SK-N-SH treated with all-trans-retinoic acid at 6 μM for 48 hours (cell line): ENCODE data around the gene IMMP2L.

Experiments
- ATAC-seq: fragments of 200-7000 bp; cut with Tn5 transposase; 3 replicates; pipeline ENCODE4 v1.9.1; 2020; ENCODE audit warnings: mild to moderate bottlenecking, moderate library complexity
- ARNTL ChIP-seq: fragments of 450-650 bp; formaldehyde crosslinking; IDR thresholded peaks from 2 replicates; pipeline ENCODE4 v1.5.0; 2020; ENCODE audit warnings: low read depth, mild to moderate bottlenecking, moderate library complexity, borderline replicate concordance
- BACH2 ChIP-seq: fragments of 250-450 bp; sonication (Bioruptor Pico); IDR thresholded peaks from 2 replicates; pipeline ENCODE4 v1.9.0; 2021; ENCODE audit warnings: mild to moderate bottlenecking, borderline replicate concordance
- CSDC2 ChIP-seq: fragments of 250-450 bp; sonication (Bioruptor Pico); IDR thresholded peaks from 2 replicates; pipeline ENCODE4 v1.5.0; 2020; ENCODE audit warnings: mild to moderate bottlenecking, moderate library complexity
- CSRNP3 ChIP-seq: fragments of 250-450 bp; sonication (Bioruptor Pico); IDR thresholded peaks from 2 replicates; pipeline ENCODE4 v1.5.1; 2021; ENCODE audit warnings: mild to moderate bottlenecking, moderate library complexity
- ESRRG ChIP-seq: fragments of 250-450 bp; sonication (Bioruptor Pico); IDR thresholded peaks from 2 replicates; pipeline ENCODE4 v1.6.1; 2021; ENCODE audit warnings: mild to moderate bottlenecking
- GLIS3 ChIP-seq: fragments of 250-450 bp; sonication (Bioruptor Pico); IDR thresholded peaks from 2 replicates; pipeline ENCODE4 v1.5.0; 2020; ENCODE audit warnings: mild to moderate bottlenecking, moderate library complexity
- ISL1 ChIP-seq: fragments of 250-450 bp; sonication (Bioruptor Pico); IDR thresholded peaks from 2 replicates; pipeline ENCODE4 v2.1.2; 2022; ENCODE audit warnings: mild to moderate bottlenecking, moderate library complexity
- OSR1 ChIP-seq: fragments of 250-450 bp; sonication (Bioruptor Pico); IDR thresholded peaks from 2 replicates; pipeline ENCODE4 v1.8.0; 2022; ENCODE audit warnings: moderate library complexity, mild to moderate bottlenecking, inconsistent platforms
- PATZ1 ChIP-seq: fragments of 250-450 bp; sonication (Bioruptor Pico); IDR thresholded peaks from 2 replicates; pipeline ENCODE4 v1.8.0; 2020; ENCODE audit warnings: mild to moderate bottlenecking, moderate library complexity, borderline replicate concordance
- POU6F1 ChIP-seq: fragments of 250-450 bp; sonication (Bioruptor Pico); IDR thresholded peaks from 2 replicates; pipeline ENCODE4 v1.8.0; 2021; ENCODE audit warnings: low read depth, mild to moderate bottlenecking, moderate library complexity, borderline replicate concordance
- PPARA ChIP-seq: fragments of 250-450 bp; sonication (Bioruptor Pico); IDR thresholded peaks from 2 replicates; pipeline ENCODE4 v1.5.0; 2020; ENCODE audit warnings: mild to moderate bottlenecking, borderline replicate concordance
- RARB ChIP-seq: fragments of 250-450 bp; sonication (Bioruptor Pico); IDR thresholded peaks from 2 replicates; pipeline ENCODE4 v1.8.0; 2021; ENCODE audit warnings: mild to moderate bottlenecking, moderate library complexity
- SNAI2 ChIP-seq: fragments of 250-450 bp; sonication (Bioruptor Pico); IDR thresholded peaks from 2 replicates; pipeline ENCODE4 v1.5.0; 2020; ENCODE audit warnings: mild to moderate bottlenecking, moderate library complexity
- TCF4 ChIP-seq: fragments of 250-450 bp; sonication (Bioruptor Pico); IDR thresholded peaks from 2 replicates; pipeline ENCODE4 v1.8.0; 2021; ENCODE audit warnings: mild to moderate bottlenecking, moderate library complexity, borderline replicate concordance
- TOX ChIP-seq: fragments of 250-450 bp; sonication (Bioruptor Pico); IDR thresholded peaks from 2 replicates; pipeline ENCODE4 v1.8.0; 2021; ENCODE audit warnings: mild to moderate bottlenecking, moderate library complexity, borderline replicate concordance
- TSHZ2 ChIP-seq: fragments of 250-450 bp; sonication (Bioruptor Pico); IDR thresholded peaks from 2 replicates; pipeline ENCODE4 v1.5.0; 2020; ENCODE audit warnings: mild to moderate bottlenecking, moderate library complexity
- ZC3H10 ChIP-seq: fragments of 250-450 bp; sonication (Bioruptor Pico); IDR thresholded peaks from 2 replicates; pipeline ENCODE4 v1.5.1; 2021; ENCODE audit warnings: mild to moderate bottlenecking, moderate library complexity
- ZFP3 ChIP-seq: fragments of 250-450 bp; sonication (Bioruptor Pico); IDR thresholded peaks from 2 replicates; pipeline ENCODE4 v1.5.0; 2020; ENCODE audit warnings: mild to moderate bottlenecking, moderate library complexity
- ZFP30 ChIP-seq: fragments of 450-650 bp; formaldehyde crosslinking; IDR thresholded peaks from 2 replicates; pipeline ENCODE4 v1.5.0; 2022; ENCODE audit warnings: mild to moderate bottlenecking, moderate library complexity
- ZNF565 ChIP-seq: fragments of 450-650 bp; formaldehyde crosslinking; conservative IDR thresholded peaks from 2 replicates; pipeline ENCODE4 v1.5.0; 2020; ENCODE audit warnings: low read depth, mild to moderate bottlenecking, moderate library complexity
- ZNF70 ChIP-seq: fragments of 450-650 bp; formaldehyde crosslinking; IDR thresholded peaks from 2 replicates; pipeline ENCODE4 v1.5.0; 2020; ENCODE audit warnings: mild to moderate bottlenecking, moderate library complexity
- ZNF8 ChIP-seq: fragments of 450-650 bp; formaldehyde crosslinking; IDR thresholded peaks from 2 replicates; pipeline ENCODE4 v1.5.0; 2020; ENCODE audit warnings: mild to moderate bottlenecking, moderate library complexity

IMMP2L gene

GRCh38 chr7:111477462-111478225, 84.6 kb downstream of the IMMP2L start:
- ATAC-seq, result no peak
- no peak for TF ChIP-seq TCF4 (CRISPR knock-in tag)
- no peak for TF ChIP-seq POU6F1
- TF ChIP-seq ZNF70 (CRISPR knock-in tag), result no peak
- no peak for TF ChIP-seq ARNTL (CRISPR knock-in tag)
- no peak; the same call in 1 of the 2 replicates for TF ChIP-seq ZFP30 (CRISPR knock-in tag)
- no peak for TF ChIP-seq ESRRG
- no peak for TF ChIP-seq ZNF565 (CRISPR knock-in tag)
- TF ChIP-seq CSRNP3 (CRISPR knock-in tag), result no peak
- no peak for TF ChIP-seq PATZ1
- TF ChIP-seq GLIS3, result no peak
- TF ChIP-seq PPARA (CRISPR knock-in tag), result no peak
- no peak for TF ChIP-seq BACH2
- no peak for TF ChIP-seq ZC3H10 (CRISPR knock-in tag)
- no peak for TF ChIP-seq TSHZ2
- no peak for TF ChIP-seq OSR1
- TF ChIP-seq ISL1 (CRISPR knock-in tag), result no peak
- TF ChIP-seq TOX (CRISPR knock-in tag), result no peak
- TF ChIP-seq ZNF8 (CRISPR knock-in tag), result no peak

- no peak for TF ChIP-seq TCF4 (CRISPR knock-in tag)
- TF ChIP-seq OSR1, result no peak
- TF ChIP-seq TSHZ2, result no peak
- TF ChIP-seq ZNF70 (CRISPR knock-in tag), result no peak
- no peak for ATAC-seq
Measured at GRCh38 chr7:111476586-111477293, 85.6 kb downstream of the IMMP2L start.

GRCh38 chr7:111475959-111476358, 86.3 kb downstream of the IMMP2L start:
- ATAC-seq, result no peak
- TF ChIP-seq CSRNP3 (CRISPR knock-in tag) (no peak), ESRRG (no peak), CSDC2 (CRISPR knock-in tag) (no peak), TOX (CRISPR knock-in tag) (no peak), RARB (CRISPR knock-in tag) (no peak), ZFP3 (no peak), TSHZ2 (no peak), ZNF565 (CRISPR knock-in tag) (no peak), SNAI2 (CRISPR knock-in tag) (no peak), ZFP30 (CRISPR knock-in tag) (no peak), ZNF70 (CRISPR knock-in tag) (no peak)
